PC-9 (cell line): ENCODE results near the gene TMEM196. TPM values are rescaled to one million over a fixed set of nuclear protein-coding genes. Genes with fewer than 3 reads are reported as not detected.

Experiments used
- BruUV-seq: library from RNA; stranded (reverse); fragments of 400-500 nt; replicated peaks from 2 replicates; lab custom pipeline; 2021; lab: Mats Ljungman, UMichigan
- CTCF ChIA-PET: fragments of 300-600 bp; sonication (Branson Sonifier 250); formaldehyde crosslinking; loops from one replicate; lab custom pipeline; 2022; ENCODE audit warnings: antibody characterized with exemption; lab: Charles Lee
- POLR2A ChIA-PET: fragments of 300-600 bp; sonication (Branson Sonifier 250); formaldehyde crosslinking; loops from one replicate; lab custom pipeline; 2022; ENCODE audit warnings: antibody characterized with exemption; ENCODE audit not compliant: unreplicated experiment; lab: Charles Lee
- DNase-seq, 2 experiments: peaks; one replicate each; pipeline versions ENCODE4 v3.0.0 to v3.0.0-alpha.2; 2015 to 2022; ENCODE audit warnings: mixed read lengths in 1 of 2
- H2AFZ ChIP-seq: fragments of 200-600 bp; sonication (generic); 2 replicates; pipeline ENCODE4 v1.8.1; 2017; ENCODE audit warnings: antibody characterized with exemption
- H3F3A ChIP-seq: fragments of 200-600 bp; sonication (generic); 2 replicates; pipeline ENCODE4 v1.8.1; 2017; ENCODE audit warnings: antibody characterized with exemption, mild to moderate bottlenecking, low read depth; ENCODE audit not compliant: insufficient read depth
- H3K27ac ChIP-seq: fragments of 200-600 bp; sonication (generic); 2 replicates; pipeline ENCODE4 v1.6.1; 2016; ENCODE audit warnings: mixed run types
- H3K27me3 ChIP-seq: fragments of 200-600 bp; sonication (generic); 2 replicates; pipeline ENCODE4 v1.6.1; 2016; ENCODE audit warnings: low read depth, mixed run types; ENCODE audit not compliant: insufficient read depth
- H3K36me3 ChIP-seq: fragments of 200-600 bp; sonication (generic); 2 replicates; pipeline ENCODE4 v1.6.1; 2016; ENCODE audit warnings: low read depth, mixed run types
- H3K4me1 ChIP-seq: fragments of 200-600 bp; sonication (generic); replicated peaks from 2 replicates; pipeline ENCODE4 v1.6.1; 2016; ENCODE audit warnings: mixed run types; ENCODE audit not compliant: insufficient read depth
- H3K4me2 ChIP-seq: fragments of 200-600 bp; sonication (generic); 2 replicates; pipeline ENCODE4 v1.6.1; 2017; ENCODE audit warnings: mixed run types
- H3K4me3 ChIP-seq: fragments of 200-600 bp; sonication (generic); 2 replicates; pipeline ENCODE4 v1.6.1; 2016; ENCODE audit warnings: mixed run types
- H3K79me2 ChIP-seq: fragments of 200-600 bp; sonication (generic); 2 replicates; pipeline ENCODE4 v1.6.1; 2017; ENCODE audit warnings: low read depth, mixed run types
- H3K9me2 ChIP-seq: fragments of 200-600 bp; sonication (generic); 2 replicates; pipeline ENCODE4 v1.8.1; 2017; ENCODE audit warnings: mild to moderate bottlenecking; ENCODE audit not compliant: insufficient read depth
- H3K9me3 ChIP-seq: fragments of 200-600 bp; sonication (generic); 2 replicates; pipeline ENCODE4 v1.8.1; 2016; ENCODE audit warnings: low read depth; ENCODE audit not compliant: insufficient read depth
- H4K20me1 ChIP-seq: fragments of 200-600 bp; sonication (generic); 2 replicates; pipeline ENCODE4 v1.8.1; 2017; ENCODE audit not compliant: insufficient read depth
- EZH2 ChIP-seq: fragments of 200-600 bp; sonication (generic); IDR thresholded peaks from 2 replicates; pipeline ENCODE4 v1.8.0; 2017; ENCODE audit warnings: antibody characterized with exemption, low read depth
- intact Hi-C: fragments of 100-400 bp; cut with micrococcal nuclease; formaldehyde crosslinking; loops from one replicate; pipeline ENCODE4 v1.10.0; 2022; ENCODE audit not compliant: unreplicated experiment
- total RNA-seq: library from RNA; stranded (reverse); gene quantifications from 2 replicates; pipeline ENCODE4 v1.2.3, GENCODE V29; 2021
- TF ChIP-seq, protein P1 (sequence below): fragments of 200-600 bp; sonication (generic); conservative IDR thresholded peaks from 2 replicates; pipeline ENCODE4 v1.6.1; 2017; ENCODE audit warnings: mixed run types, antibody characterized with exemption, mild to moderate bottlenecking, moderate library complexity

Gene TMEM196
- total RNA-seq, 1 experiment from 2014 or later: not detected

DNA sequence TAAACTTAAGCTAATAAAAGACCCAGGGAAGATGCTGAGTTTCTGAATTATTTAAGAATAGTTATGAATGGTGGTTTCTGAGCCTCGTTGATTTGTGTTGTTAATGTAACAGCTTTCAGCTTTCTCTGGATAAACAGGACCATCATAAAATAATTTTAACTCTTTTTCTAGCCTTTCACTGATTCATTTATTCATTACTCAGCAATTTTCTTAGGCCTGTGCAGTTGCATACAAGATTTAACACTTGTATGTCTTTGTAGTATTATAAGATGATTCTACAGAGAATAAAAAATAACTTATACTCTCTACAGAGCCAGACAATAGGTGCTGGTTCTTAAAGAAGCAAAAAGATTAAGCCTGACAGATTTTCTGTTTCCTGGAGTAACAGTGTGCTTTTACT lies 29.3 kb downstream of the TMEM196 start:
- no peaks in the 10 kb centered on the region for H4K20me1 ChIP-seq
- no peaks in the 10 kb centered on the region for H3K4me1 ChIP-seq
- no peak for DNase-seq
- no TSS peak for BruUV-seq
- H3K79me2 ChIP-seq: no peaks in the 10 kb centered on the region
- no peaks in the 10 kb centered on the region for H3K27me3 ChIP-seq
- H3K36me3 ChIP-seq: no peaks in the 10 kb centered on the region
- no peak overlapping the region for H3K27ac ChIP-seq
- ChIA-PET POLR2A (no interaction called here), CTCF (no interaction called here)
- intact Hi-C loops: no loop called here
- H3K9me2 ChIP-seq: no peaks in the 10 kb centered on the region; the same call in 1 of the 2 replicates
- H3K4me2 ChIP-seq: no peak overlapping the region
- no peak overlapping the region for H2AFZ ChIP-seq
- TF ChIP-seq, protein P1, sequence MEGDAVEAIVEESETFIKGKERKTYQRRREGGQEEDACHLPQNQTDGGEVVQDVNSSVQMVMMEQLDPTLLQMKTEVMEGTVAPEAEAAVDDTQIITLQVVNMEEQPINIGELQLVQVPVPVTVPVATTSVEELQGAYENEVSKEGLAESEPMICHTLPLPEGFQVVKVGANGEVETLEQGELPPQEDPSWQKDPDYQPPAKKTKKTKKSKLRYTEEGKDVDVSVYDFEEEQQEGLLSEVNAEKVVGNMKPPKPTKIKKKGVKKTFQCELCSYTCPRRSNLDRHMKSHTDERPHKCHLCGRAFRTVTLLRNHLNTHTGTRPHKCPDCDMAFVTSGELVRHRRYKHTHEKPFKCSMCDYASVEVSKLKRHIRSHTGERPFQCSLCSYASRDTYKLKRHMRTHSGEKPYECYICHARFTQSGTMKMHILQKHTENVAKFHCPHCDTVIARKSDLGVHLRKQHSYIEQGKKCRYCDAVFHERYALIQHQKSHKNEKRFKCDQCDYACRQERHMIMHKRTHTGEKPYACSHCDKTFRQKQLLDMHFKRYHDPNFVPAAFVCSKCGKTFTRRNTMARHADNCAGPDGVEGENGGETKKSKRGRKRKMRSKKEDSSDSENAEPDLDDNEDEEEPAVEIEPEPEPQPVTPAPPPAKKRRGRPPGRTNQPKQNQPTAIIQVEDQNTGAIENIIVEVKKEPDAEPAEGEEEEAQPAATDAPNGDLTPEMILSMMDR: no peak
- no peak for TF ChIP-seq EZH2
- no peaks in the 10 kb centered on the region for H3F3A ChIP-seq
- H3K4me3 ChIP-seq: no peak overlapping the region
- no peaks in the 10 kb centered on the region; the same call in 1 of the 2 replicates for H3K9me3 ChIP-seq

DNA sequence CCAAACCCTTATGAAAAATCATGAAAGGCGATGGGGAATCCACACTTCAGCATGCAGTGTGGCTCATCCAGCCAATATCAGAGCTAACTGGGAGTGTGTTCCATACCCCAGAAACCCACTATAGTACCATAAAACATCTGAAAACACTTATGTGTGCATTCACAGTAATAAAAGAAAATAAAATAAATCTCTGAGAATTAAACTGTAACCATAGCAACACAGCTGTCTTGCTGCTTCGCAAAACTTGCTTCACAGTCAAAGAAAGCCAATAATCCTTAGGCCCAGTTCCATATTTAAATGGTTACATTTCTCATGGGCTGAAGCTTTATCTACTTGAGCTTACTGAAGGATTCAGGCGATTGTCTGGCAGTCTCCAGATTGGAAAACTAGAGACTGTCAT lies 44.7 kb downstream of the TMEM196 start:
- Histone ChIP-seq H2AFZ (no peak overlapping the region), H3K4me1 (no peaks in the 10 kb centered on the region), H3K79me2 (no peaks in the 10 kb centered on the region), H3K9me2 (0 out of 2 replicates have a peak, but pooled peaks cover 4% of the 10 kb centered on the region), H3F3A (no peaks in the 10 kb centered on the region), H3K9me3 (no peaks in the 10 kb centered on the region), H3K4me3 (no peak overlapping the region), H3K27me3 (no peaks in the 10 kb centered on the region), H3K36me3 (no peaks in the 10 kb centered on the region), H3K4me2 (no peak overlapping the region), H4K20me1 (no peaks in the 10 kb centered on the region), H3K27ac (no peak overlapping the region)
- DNase-seq: no peak
- intact Hi-C loops: no loop called here
- CTCF ChIA-PET: no interaction called here
- TF ChIP-seq EZH2: no peak
- TF ChIP-seq, protein P1: no peak
- BruUV-seq: no TSS peak
- POLR2A ChIA-PET: interaction anchor here (0.6 kb wide), 1 partner anchor 583 kb away, joined by 4 read pairs; no protein-coding TSS in a partner anchor

DNA sequence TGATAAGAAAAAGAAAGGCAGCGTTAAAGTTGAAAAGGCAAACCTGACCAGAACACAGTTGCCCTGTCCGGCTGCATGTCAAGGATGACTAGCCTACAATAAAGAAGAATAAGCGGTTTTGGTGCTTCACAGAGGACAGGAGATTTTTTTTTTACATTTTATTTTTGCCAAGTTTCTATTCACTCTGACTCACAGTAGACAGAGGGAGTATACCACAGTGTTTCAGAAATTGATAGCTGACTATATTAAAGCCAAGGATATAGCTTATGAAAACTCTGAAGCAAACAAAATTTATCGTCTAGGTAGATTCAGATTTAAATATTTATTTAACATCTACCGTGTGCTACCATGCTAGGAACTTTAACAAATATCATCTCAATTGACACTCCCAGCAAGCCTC lies 47.6 kb downstream of the TMEM196 start:
- intact Hi-C loops: no loop called here
- ChIA-PET POLR2A (interaction anchor here (0.7 kb wide), 1 partner anchor 23 kb away, joined by 3 read pairs; no protein-coding TSS in a partner anchor), CTCF (interaction anchor here (0.6 kb wide), 1 partner anchor 22 kb away, joined by 3 read pairs; no protein-coding TSS in a partner anchor)

More for the DNA sequence above, 47.6 kb downstream of the TMEM196 start:
- Histone ChIP-seq H3K9me3 (no peaks in the 10 kb centered on the region), H4K20me1 (no peaks in the 10 kb centered on the region), H3K27ac (no peak overlapping the region), H3F3A (no peaks in the 10 kb centered on the region), H2AFZ (no peak overlapping the region), H3K9me2 (no peaks in the 10 kb centered on the region), H3K27me3 (no peaks in the 10 kb centered on the region), H3K36me3 (no peaks in the 10 kb centered on the region), H3K4me3 (no peak overlapping the region), H3K4me2 (no peak overlapping the region), H3K4me1 (no peaks in the 10 kb centered on the region), H3K79me2 (no peaks in the 10 kb centered on the region)
- TF ChIP-seq EZH2: no peak
- TF ChIP-seq, protein P1: no peak
- no TSS peak for BruUV-seq
- DNase-seq: no peak
